ENCODE results near the gene CEP78. TPM values are rescaled to one million over a fixed set of nuclear protein-coding genes. Genes with fewer than 3 reads are reported as not detected.

The CEP78 gene
- total RNA-seq, 2 donors from 2014 or later: 52.8 to 71.6 TPM

- no peak overlapping the region for H3K4me3 ChIP-seq (ENCODE audit: low read length)
- peaks cover 86% of the 10 kb centered on the region for H3K36me3 ChIP-seq (ENCODE audit: control insufficient read depth, insufficient read depth, low read length)
- no peak for DNase-seq
- 100% methylated on average over 1 of the region's 1 CpG; no CpG with 5 or more reads in 1 of the 2 experiments for WGBS, 2 experiments (ENCODE audit: insufficient coverage in 1 of 2, insufficient read length in 1 of 2)
- Mint-ChIP-seq H3K4me1 (no peaks in the 10 kb centered on the region), H3K27ac (no peak overlapping the region), H3K4me3 (no peak overlapping the region), H3K36me3 (ENCODE audit: low read depth) (peaks cover 58% of the 10 kb centered on the region), H3K27me3 (ENCODE audit: insufficient read depth) (no peaks in the 10 kb centered on the region), H3K9me3 (no peaks in the 10 kb centered on the region)
- no peak overlapping the region for H3K27ac ChIP-seq (ENCODE audit: low read depth, low read length)
- H3K9ac ChIP-seq (ENCODE audit: extremely low read depth, low read length, poor library complexity, severe bottlenecking): no peak overlapping the region
- no peak for TF ChIP-seq CTCF (conservative IDR thresholded peaks at IDR 0.05)
- no peaks in the 10 kb centered on the region for H3K9me3 ChIP-seq (ENCODE audit: control insufficient read depth, low read length)
- H3K4me1 ChIP-seq (ENCODE audit: control insufficient read depth, insufficient read depth, low read length): no peaks in the 10 kb centered on the region
- no peaks in the 10 kb centered on the region for H3K27me3 ChIP-seq (ENCODE audit: control insufficient read depth, insufficient read depth, low read length, poor library complexity, severe bottlenecking)
Measured at GRCh38 chr9:78248635-78249034, 12.8 kb downstream of the CEP78 start.

- Histone ChIP-seq H3K36me3 (ENCODE audit: control insufficient read depth, insufficient read depth, low read length) (peaks cover 86% of the 10 kb centered on the region), H3K9ac (ENCODE audit: extremely low read depth, low read length, poor library complexity, severe bottlenecking) (no peak overlapping the region), H3K9me3 (ENCODE audit: control insufficient read depth, low read length) (no peaks in the 10 kb centered on the region), H3K4me1 (ENCODE audit: control insufficient read depth, insufficient read depth, low read length) (no peaks in the 10 kb centered on the region), H3K27me3 (ENCODE audit: control insufficient read depth, insufficient read depth, low read length, poor library complexity, severe bottlenecking) (no peaks in the 10 kb centered on the region), H3K4me3 (ENCODE audit: low read length) (no peak overlapping the region), H3K27ac (ENCODE audit: low read depth, low read length) (no peak overlapping the region)
- Mint-ChIP-seq H3K36me3 (ENCODE audit: low read depth) (peaks cover 57% of the 10 kb centered on the region), H3K9me3 (no peaks in the 10 kb centered on the region), H3K4me1 (no peaks in the 10 kb centered on the region), H3K27ac (no peak overlapping the region), H3K27me3 (ENCODE audit: insufficient read depth) (no peaks in the 10 kb centered on the region), H3K4me3 (no peak overlapping the region)
- no peak for DNase-seq
- TF ChIP-seq CTCF (conservative IDR thresholded peaks at IDR 0.05): no peak
Measured at GRCh38 chr9:78249542-78249941, 13.7 kb downstream of the CEP78 start.

- WGBS, 2 experiments (ENCODE audit: insufficient coverage in 1 of 2, insufficient read length in 1 of 2): 94 to 100% methylated on average over 1 of the region's 1 CpG
- no peaks in the 10 kb centered on the region for H3K27me3 Mint-ChIP-seq (ENCODE audit: insufficient read depth)
- H3K36me3 Mint-ChIP-seq (ENCODE audit: low read depth): peaks cover 47% of the 10 kb centered on the region
- Histone ChIP-seq H3K36me3 (ENCODE audit: control insufficient read depth, insufficient read depth, low read length) (peaks cover 83% of the 10 kb centered on the region), H3K9me3 (ENCODE audit: control insufficient read depth, low read length) (no peaks in the 10 kb centered on the region), H3K27ac (ENCODE audit: low read depth, low read length) (no peak overlapping the region), H3K4me3 (ENCODE audit: low read length) (no peak overlapping the region), H3K27me3 (ENCODE audit: control insufficient read depth, insufficient read depth, low read length, poor library complexity, severe bottlenecking) (no peaks in the 10 kb centered on the region), H3K4me1 (ENCODE audit: control insufficient read depth, insufficient read depth, low read length) (no peaks in the 10 kb centered on the region), H3K9ac (ENCODE audit: extremely low read depth, low read length, poor library complexity, severe bottlenecking) (no peak overlapping the region)
- no peaks in the 10 kb centered on the region for H3K9me3 Mint-ChIP-seq
- DNase-seq: no peak
- no peak for TF ChIP-seq CTCF (conservative IDR thresholded peaks at IDR 0.05)
- H3K27ac Mint-ChIP-seq: no peak overlapping the region
- H3K4me1 Mint-ChIP-seq: no peaks in the 10 kb centered on the region
- no peak overlapping the region for H3K4me3 Mint-ChIP-seq
Measured at GRCh38 chr9:78252616-78253015, 16.7 kb downstream of the CEP78 start.
